Epithelial cell of alveolus of lung (primary cell): Measurements from ENCODE around the gene SGCD. TPM values are rescaled to one million over a fixed set of nuclear protein-coding genes. Genes with fewer than 3 reads are reported as not detected.

ENCODE experiments used
- total RNA-seq: library from RNA; depleted of rRNA; stranded (reverse); fragments of >200 nt; gene quantifications from 2 replicates; pipeline ENCODE4 v1.2.1, GENCODE V29; 2015

Gene SGCD
- total RNA-seq: 3.8 and 7.0 TPM in 2 replicates

DNA sequence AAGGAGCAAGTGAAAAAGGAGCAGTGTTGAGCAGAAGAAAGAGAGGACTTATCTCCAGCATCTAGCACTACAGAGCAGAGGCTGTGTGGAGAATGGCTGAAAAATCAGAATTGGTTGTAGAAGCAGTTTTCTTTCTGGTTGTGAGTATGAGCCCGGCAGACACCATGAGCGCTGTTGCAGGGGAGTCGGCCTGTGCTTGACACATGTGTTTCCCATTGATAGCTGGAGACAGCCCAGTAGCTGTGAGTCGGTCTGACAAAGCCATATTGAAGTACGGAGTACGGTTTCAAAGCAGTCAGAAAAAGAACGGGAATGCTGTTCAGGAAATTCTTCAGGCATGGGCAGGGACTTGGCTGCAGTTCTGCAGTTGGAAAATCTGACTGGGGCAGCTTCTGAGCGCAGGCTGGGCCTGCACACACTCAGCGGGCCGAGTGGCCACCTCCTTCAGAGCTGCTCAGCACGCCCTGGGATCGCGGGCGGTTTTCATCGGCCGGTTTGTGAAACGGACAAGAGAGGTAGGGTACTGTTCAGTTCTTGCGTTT is at the start of gene SGCD:
TSS of gene SGCD (plus strand) at position 447 of the 542 bp plus-strand sequence.

